NK-92 (cell line): Measurements from ENCODE around the gene ATXN7L1.

Experiments used
- DNase-seq: peaks from one replicate; lab custom pipeline; 2025; ENCODE audit not compliant: unreplicated experiment; lab: John Stamatoyannopoulos, UW

Gene ATXN7L1

GRCh38 chr7:105594034-105594433 is 282.4 kb downstream of the ATXN7L1 start:
- no peak for DNase-seq

GRCh38 chr7:105591522-105591921 is 284.9 kb downstream of the ATXN7L1 start:
- no peak for DNase-seq

DNA sequence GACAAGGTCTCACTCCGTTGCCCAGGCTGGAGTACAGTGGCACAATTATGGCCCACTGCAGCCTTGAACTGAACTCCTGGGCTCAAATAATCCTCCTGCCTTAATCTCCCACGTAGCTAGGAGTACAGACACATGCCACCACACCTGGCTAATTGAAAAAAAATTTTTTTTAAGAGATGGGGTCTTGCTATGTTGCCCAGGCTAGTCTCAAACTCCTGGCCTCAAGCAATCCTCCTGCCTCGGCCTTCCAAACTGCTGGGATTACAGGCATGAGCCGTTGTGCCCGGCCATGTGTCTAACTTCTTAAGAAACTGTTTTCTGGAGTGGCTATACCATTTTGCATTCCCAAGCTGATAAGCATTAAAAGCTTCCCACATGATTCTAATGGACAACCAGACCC is 285.6 kb downstream of the ATXN7L1 start:
- no peak for DNase-seq

DNA sequence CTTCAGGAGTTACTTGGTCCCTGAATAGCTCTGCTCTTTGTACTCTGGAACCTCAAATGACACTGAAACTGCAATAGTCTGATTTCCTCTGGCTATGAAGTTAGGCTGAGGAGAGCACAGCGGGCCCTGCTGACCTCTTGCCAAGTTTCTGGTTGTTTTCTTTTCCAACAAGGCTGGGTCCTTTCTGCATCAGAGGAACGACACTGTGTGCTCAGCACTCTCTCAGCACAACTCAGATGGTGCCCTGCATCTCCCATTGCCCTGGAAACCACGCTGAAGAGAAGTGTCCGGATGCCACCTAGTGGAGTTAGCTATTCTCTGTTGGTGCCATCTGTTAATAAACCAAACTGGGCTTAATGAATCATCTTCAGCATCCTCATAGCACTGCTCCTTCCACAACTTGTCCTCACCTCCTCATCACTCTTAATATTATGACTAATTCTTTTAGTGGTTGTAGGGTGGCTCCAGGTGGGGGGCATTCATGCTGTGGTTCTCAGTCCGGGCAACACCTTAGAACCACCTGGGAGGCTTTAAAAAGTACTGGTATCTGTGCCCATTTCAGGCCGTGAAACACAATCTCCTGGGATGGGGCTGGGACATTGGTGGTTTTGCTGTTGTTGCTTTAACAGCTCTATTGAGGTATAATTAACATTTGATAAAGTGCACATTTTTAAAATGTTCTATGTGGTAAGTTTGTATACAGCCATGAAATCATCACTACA is 286.9 kb downstream of the ATXN7L1 start:
- no peak for DNase-seq

DNA sequence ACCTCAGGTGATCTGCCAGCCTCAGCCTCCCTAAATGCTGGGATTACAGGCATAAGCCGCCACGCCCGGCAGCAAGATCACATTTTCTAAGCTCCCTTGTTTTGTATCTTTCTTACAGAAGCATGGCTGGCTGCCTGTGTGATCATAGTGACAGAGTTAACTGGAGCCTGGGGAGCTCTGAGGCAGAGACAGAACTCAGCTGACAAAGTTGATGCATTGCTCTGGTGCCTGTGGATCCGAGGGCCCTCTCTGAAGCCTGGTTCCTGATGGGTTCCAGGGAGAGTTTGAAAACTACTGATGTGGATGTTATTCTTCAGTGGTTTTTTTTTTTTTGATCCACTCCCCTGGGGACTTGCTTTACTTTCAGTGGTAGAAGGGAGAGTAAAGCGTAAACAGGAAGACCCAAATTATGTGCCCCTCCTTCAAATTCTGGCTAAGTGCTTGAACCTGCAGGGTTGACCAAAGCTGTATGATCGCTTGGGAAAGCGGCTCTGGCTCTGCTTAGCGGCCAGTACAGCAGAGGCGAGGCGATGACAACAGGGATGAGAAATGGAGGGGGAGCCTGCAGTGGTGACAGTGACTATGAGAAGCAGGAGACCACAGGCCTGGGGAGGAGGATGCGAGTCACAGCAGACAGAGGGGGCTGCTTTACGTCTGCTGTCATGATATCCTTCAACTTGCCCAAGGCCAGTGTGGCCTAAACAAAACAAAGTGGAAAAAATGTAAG is 288.3 kb downstream of the ATXN7L1 start:
- no peak for DNase-seq

DNA sequence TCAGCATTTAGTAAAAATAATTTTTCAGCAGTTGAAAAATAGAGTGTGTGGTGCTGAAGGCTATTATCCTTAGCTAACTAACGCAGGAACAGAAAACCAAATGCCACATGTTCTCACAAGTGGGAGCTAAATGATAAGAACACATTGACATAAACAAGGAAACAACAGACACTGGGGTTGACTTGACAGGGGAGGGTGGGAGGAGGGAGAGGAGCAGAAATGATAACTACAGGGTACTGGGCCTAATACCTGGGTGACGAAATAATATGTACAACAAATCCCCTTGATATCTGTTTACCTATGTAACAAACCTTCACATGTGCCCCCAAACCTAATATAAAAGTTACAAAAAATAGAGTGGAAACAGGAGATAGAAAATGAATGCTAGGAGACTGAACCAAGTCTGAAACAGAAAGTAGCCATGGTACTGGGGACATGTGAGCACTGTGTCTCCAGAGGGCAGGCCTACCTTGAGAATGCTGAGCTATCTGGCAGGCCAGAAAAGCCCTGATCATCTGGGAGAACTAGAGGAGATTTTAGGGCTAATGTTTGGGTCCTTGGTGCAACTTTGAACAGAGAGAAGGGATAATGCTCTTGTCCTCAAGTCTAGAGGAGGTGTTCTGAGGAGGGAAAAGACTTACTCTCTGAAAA is 290.4 kb downstream of the ATXN7L1 start:
- no peak for DNase-seq

- DNase-seq: no peak
Observed at GRCh38 chr7:105584165-105584564, 292.2 kb downstream of the ATXN7L1 start.

- no peak for DNase-seq
Observed at GRCh38 chr7:105583061-105583460, 293.3 kb downstream of the ATXN7L1 start.

DNA sequence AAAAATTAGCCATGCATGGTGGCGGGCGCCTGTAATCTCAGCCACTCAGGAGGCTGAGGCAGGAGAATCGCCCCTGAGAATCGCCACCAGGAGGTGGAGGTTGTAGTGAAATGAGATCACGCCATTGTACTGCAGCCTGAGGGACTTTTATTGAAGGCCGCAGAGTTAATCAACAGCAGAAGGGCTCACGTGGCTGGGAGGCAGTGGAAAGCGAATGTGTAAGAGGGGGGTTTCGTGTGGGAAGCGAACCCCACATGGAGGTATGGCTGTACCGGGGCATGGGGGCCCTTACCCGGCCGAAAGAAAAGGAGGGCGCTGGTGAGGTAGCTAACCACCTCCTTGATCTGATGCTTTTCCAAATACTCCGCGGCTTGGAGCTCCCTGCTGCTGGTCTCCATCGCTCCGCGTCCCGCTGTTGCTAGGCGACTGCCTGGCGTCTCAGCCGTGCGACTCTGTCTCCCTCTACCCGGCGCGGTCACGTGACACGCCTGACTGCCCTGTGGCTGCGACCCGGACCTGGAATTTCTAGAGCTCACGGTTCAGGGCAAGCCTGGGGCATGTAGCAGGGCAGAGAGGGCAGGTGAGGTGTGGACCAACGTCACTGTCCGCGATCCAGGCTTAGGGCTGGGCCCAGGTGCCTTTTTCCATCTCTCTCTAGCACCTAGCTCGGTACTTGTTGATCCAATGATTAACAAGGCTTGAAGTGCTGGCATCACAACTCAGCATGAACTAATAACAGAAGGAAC is 295.2 kb downstream of the ATXN7L1 start, which contains the start of gene EFCAB10:
Gene EFCAB10 (minus strand): TSS at position 428 of the 746 bp plus-strand sequence. CDS start 30 bp downstream, at position 398.
- DNase-seq: no peak

- no peak for DNase-seq
Observed at GRCh38 chr7:105580022-105580740, 296.2 kb downstream of the ATXN7L1 start.

DNA sequence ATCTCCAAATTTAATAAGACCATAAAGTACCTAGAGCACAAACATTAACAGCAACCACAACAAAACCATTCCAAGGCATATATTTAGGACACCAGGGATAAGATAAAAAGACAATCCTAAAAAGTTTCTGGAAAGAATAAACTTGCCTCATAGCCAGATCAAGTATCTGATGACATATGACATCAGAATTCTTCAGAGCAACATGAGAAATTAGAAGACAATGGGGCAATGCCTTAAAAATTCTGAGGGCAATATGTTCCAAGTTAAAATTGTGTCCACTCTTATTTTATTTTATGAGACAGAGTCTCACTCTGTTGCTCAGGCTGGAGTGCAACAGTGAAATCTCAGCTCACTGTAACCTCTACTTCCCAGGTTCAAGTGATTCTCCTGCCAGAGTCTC is 297.9 kb downstream of the ATXN7L1 start:
- no peak for DNase-seq

DNA sequence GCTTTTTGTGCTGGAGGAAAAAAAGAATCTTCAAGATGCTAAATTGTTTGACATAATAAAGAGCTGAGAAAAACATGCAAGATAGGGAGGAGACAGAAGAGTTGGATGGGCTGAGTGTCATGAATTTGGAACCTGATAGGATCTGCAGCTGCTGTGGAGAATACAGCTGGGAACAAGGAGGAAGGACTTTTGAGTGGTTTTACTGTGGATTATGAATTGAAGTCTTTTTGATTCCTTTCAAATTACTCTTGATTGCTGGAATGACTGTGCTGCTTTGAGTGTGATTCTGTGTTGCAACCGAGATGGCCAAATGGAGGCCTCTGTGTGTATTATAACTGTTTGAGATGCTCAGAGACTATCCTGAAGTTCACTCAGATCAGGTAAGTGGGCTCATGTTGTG is 299.1 kb downstream of the ATXN7L1 start:
- DNase-seq: no peak

DNA sequence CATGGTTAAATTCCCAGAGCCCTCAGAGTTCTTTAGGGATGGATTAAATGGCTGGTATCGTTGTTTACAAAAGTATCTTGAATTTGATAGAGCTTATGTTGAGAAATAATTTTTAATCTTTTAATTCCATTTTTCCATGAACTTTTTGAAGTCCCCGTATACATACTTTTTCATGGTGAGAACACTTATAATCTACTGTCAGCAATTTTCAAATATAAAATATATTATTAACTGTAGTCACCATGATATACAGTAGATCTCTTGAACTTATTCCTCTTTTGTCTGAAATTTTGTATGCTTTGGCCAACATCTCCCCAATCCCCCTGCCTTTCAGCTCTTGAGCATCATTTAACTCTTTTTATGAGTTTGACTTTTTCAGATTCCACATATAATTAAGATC is 304.5 kb downstream of the ATXN7L1 start:
- no peak for DNase-seq

DNA sequence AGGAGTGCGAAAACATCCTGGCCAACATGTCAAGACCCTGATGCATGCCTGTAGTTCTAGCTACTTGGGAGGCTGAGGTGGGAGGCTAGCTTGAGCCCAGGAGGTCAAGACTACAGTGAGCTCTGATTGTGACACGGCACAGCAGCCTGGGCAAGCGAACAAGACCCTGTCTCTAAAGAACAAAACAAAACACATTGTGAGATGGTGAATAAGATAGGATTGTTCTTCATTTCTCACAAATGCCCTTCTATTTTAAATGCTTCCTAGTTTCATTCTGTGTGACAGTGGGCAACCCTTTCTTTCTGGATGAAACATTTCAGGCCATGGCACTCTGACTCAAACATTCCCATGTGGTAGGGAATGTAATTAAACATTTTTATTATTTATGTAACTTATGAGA is 308.6 kb downstream of the ATXN7L1 start:
- no peak for DNase-seq

- DNase-seq: no peak
Observed at GRCh38 chr7:105567024-105567423, 309.4 kb downstream of the ATXN7L1 start.

DNA sequence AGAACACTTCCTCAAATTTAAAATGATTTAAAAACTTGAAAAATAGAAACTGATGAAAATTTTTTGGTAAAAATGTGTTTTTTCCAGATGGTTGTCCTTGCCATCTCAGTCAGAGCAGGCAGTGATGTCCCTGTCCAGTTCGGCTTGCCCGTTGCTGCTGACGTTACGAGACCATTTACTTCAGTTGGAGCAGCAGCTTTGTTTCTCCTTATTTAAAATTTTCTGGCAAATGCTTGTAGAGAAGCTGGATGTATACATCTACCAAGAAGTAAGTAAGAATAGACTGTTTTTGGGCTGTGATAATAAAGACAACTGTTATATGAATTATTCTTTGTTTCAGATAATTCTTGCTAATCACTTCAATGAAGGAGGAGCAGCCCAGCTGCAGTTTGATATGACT is 311.2 kb downstream of the ATXN7L1 start:
- DNase-seq: no peak

GRCh38 chr7:105559926-105560325 is 316.5 kb downstream of the ATXN7L1 start:
- no peak for DNase-seq
